DMS53 treated with DMSO at 0.1 percent for 48 hours (cell line): Measurements from ENCODE around the gene ERH.
"Not testable (repeated sequence)": the region's sequence is repeated elsewhere in the genome, so short reads cannot be mapped to it uniquely, and the experiment has no call there.

ENCODE experiments used
- DNase-seq: peaks from one replicate; lab custom pipeline; 2025; ENCODE audit not compliant: unreplicated experiment; lab: John Stamatoyannopoulos, UW

ERH gene

GRCh38 chr14:69398818-69399210 lies 715 bp upstream of the ERH start:
- DNase-seq, result no peak

- no peak for DNase-seq
Measured at GRCh38 chr14:69395929-69396328, 2.2 kb downstream of the ERH start.

- no peak for DNase-seq
Measured at GRCh38 chr14:69392481-69392880, 5.6 kb downstream of the ERH start.

GRCh38 chr14:69391400-69391799 lies 6.7 kb downstream of the ERH start:
- DNase-seq, result not testable (repeated sequence)

- no peak for DNase-seq
Measured at GRCh38 chr14:69387311-69387710, 10.8 kb downstream of the ERH start.

- no peak for DNase-seq
Measured at GRCh38 chr14:69378274-69378673, 19.8 kb downstream of the ERH start.

GRCh38 chr14:69376439-69376838 lies 21.7 kb downstream of the ERH start:
- no peak for DNase-seq

GRCh38 chr14:69375722-69376121 lies 22.4 kb downstream of the ERH start:
- no peak for DNase-seq

GRCh38 chr14:69375182-69375581 lies 22.9 kb downstream of the ERH start:
- no peak for DNase-seq

- no peak for DNase-seq
Measured at GRCh38 chr14:69374235-69374634, 23.9 kb downstream of the ERH start.

GRCh38 chr14:69373104-69373503 lies 25.0 kb downstream of the ERH start:
- no peak for DNase-seq

GRCh38 chr14:69372146-69372545 lies 26.0 kb downstream of the ERH start:
- no peak for DNase-seq

- DNase-seq, result no peak
Measured at GRCh38 chr14:69370061-69370460, 28.0 kb downstream of the ERH start.

GRCh38 chr14:69368381-69368780 lies 29.7 kb downstream of the ERH start:
- DNase-seq, result no peak

GRCh38 chr14:69366761-69367160 lies 31.3 kb downstream of the ERH start:
- DNase-seq, result no peak

- no peak for DNase-seq
Measured at GRCh38 chr14:69366069-69366468, 32.0 kb downstream of the ERH start.

GRCh38 chr14:69364378-69364777 lies 33.7 kb downstream of the ERH start:
- no peak for DNase-seq

- no peak for DNase-seq
Measured at GRCh38 chr14:69363964-69364363, 34.1 kb downstream of the ERH start.

GRCh38 chr14:69363055-69363454 lies 35.0 kb downstream of the ERH start:
- no peak for DNase-seq

- DNase-seq, result no peak
Measured at GRCh38 chr14:69360438-69361108, 37.5 kb downstream of the ERH start.

- no peak for DNase-seq
Measured at GRCh38 chr14:69358966-69359365, 39.1 kb downstream of the ERH start.

GRCh38 chr14:69358233-69358963 lies 39.7 kb downstream of the ERH start:
- no peak for DNase-seq
